Measurements from ENCODE around the gene CAMSAP1. TPM values are rescaled to one million over a fixed set of nuclear protein-coding genes. Genes with fewer than 3 reads are reported as not detected.

The CAMSAP1 gene
- total RNA-seq, 2 experiments from 2014 or later = 30.4 to 33.0 TPM

GRCh38 chr9:135828656-135829055 lies 78.7 kb downstream of the CAMSAP1 start:
- Histone ChIP-seq H3K36me3 (ENCODE audit: insufficient read depth, low read length) (peaks cover 8% of the 10 kb centered on the region), H3K9me2 (ENCODE audit: insufficient read depth, low read length) (no peaks in the 10 kb centered on the region), H4K20me1 (ENCODE audit: insufficient read depth, low read length) (no peaks in the 10 kb centered on the region), H3K9me3 (ENCODE audit: low read length) (no peaks in the 10 kb centered on the region), H3K27ac (ENCODE audit: low read depth, low read length, poor library complexity, severe bottlenecking) (no peak overlapping the region), H3K4me2 (ENCODE audit: low read length) (no peak overlapping the region), H3K79me2 (ENCODE audit: insufficient read depth, low read depth, low read length) (no peaks in the 10 kb centered on the region), H3K4me1 (ENCODE audit: insufficient read depth, low read length, poor library complexity, severe bottlenecking) (no peaks in the 10 kb centered on the region), H3K4me3 (ENCODE audit: low read depth, low read length, poor library complexity, severe bottlenecking) (no peak overlapping the region), H2AFZ (ENCODE audit: low read length) (no peak overlapping the region)
- TF ChIP-seq CTCF (conservative IDR thresholded peaks at IDR 0.05; ENCODE audit: low read length) (no peak), EZH2phosphoT487 (IDR thresholded peaks at IDR 0.05; ENCODE audit: borderline replicate concordance, low read depth, low read length) (no peak)
- POLR2A ChIA-PET = no interaction called here
- DNase-seq (ENCODE audit: low spot score) = no peak
- intact Hi-C loops (cut with micrococcal nuclease; ENCODE audit: unreplicated experiment) = no loop called here
- BruUV-seq (replicated peaks) = no TSS peak
- CTCF ChIA-PET (ENCODE audit: unreplicated experiment) = no interaction called here

GRCh38 chr9:135827866-135828580 lies 79.3 kb downstream of the CAMSAP1 start:
- BruUV-seq (replicated peaks) = no TSS peak
- intact Hi-C loops (cut with micrococcal nuclease; ENCODE audit: unreplicated experiment) = no loop called here
- Histone ChIP-seq H3K4me3 (ENCODE audit: low read depth, low read length, poor library complexity, severe bottlenecking) (no peak overlapping the region), H3K79me2 (ENCODE audit: insufficient read depth, low read depth, low read length) (no peaks in the 10 kb centered on the region), H3K9me2 (ENCODE audit: insufficient read depth, low read length) (no peaks in the 10 kb centered on the region), H3K4me1 (ENCODE audit: insufficient read depth, low read length, poor library complexity, severe bottlenecking) (no peaks in the 10 kb centered on the region), H3K4me2 (ENCODE audit: low read length) (no peak overlapping the region), H3K9me3 (ENCODE audit: low read length) (no peaks in the 10 kb centered on the region), H3K27ac (ENCODE audit: low read depth, low read length, poor library complexity, severe bottlenecking) (no peak overlapping the region), H2AFZ (ENCODE audit: low read length) (no peak overlapping the region), H3K36me3 (ENCODE audit: insufficient read depth, low read length) (peaks cover 14% of the 10 kb centered on the region), H4K20me1 (ENCODE audit: insufficient read depth, low read length) (no peaks in the 10 kb centered on the region)
- TF ChIP-seq EZH2phosphoT487 (IDR thresholded peaks at IDR 0.05; ENCODE audit: borderline replicate concordance, low read depth, low read length) = no peak
- DNase-seq (ENCODE audit: low spot score) = no peak
- POLR2A ChIA-PET = no interaction called here
- CTCF ChIA-PET (ENCODE audit: unreplicated experiment) = no interaction called here

GRCh38 chr9:135827301-135827700 lies 80.0 kb downstream of the CAMSAP1 start:
- Histone ChIP-seq H2AFZ (ENCODE audit: low read length) (no peak overlapping the region), H4K20me1 (ENCODE audit: insufficient read depth, low read length) (no peaks in the 10 kb centered on the region), H3K9me2 (ENCODE audit: insufficient read depth, low read length) (no peaks in the 10 kb centered on the region), H3K4me3 (ENCODE audit: low read depth, low read length, poor library complexity, severe bottlenecking) (no peak overlapping the region), H3K9me3 (ENCODE audit: low read length) (no peaks in the 10 kb centered on the region), H3K79me2 (ENCODE audit: insufficient read depth, low read depth, low read length) (no peaks in the 10 kb centered on the region), H3K4me1 (ENCODE audit: insufficient read depth, low read length, poor library complexity, severe bottlenecking) (no peaks in the 10 kb centered on the region), H3K4me2 (ENCODE audit: low read length) (no peak overlapping the region), H3K27ac (ENCODE audit: low read depth, low read length, poor library complexity, severe bottlenecking) (no peak overlapping the region), H3K36me3 (ENCODE audit: insufficient read depth, low read length) (peaks cover 21% of the 10 kb centered on the region)
- ChIA-PET POLR2A (no interaction called here), CTCF (ENCODE audit: unreplicated experiment) (no interaction called here)
- no peak for DNase-seq (ENCODE audit: low spot score)
- BruUV-seq (replicated peaks) = no TSS peak
- no peak for TF ChIP-seq CTCF (conservative IDR thresholded peaks at IDR 0.05; ENCODE audit: low read length)
- TF ChIP-seq EZH2phosphoT487 (IDR thresholded peaks at IDR 0.05; ENCODE audit: borderline replicate concordance, low read depth, low read length) = no peak
- intact Hi-C loops (cut with micrococcal nuclease; ENCODE audit: unreplicated experiment) = no loop called here

Measured in OCI-LY7 (cell line).